Body of pancreas (tissue), 4 donors: Measurements from ENCODE around the gene NLRC3.

Experiments used
- POLR2A ChIP-seq, 3 donors: fragments of 450-650 bp; IDR thresholded peaks; one replicate each; pipeline ENCODE4 v1.6.1; 2016; ENCODE audit warnings: antibody characterized with exemption in 3 of 3, mild to moderate bottlenecking in 2 of 3
- TF ChIP-seq, protein P1 (sequence below), 7 experiments: fragments of 450-650 bp in 4 of 7; fragments of 200-600 bp in 3 of 7; sonication (generic) in 3 of 7; IDR thresholded peaks; one replicate each; pipeline ENCODE4 v1.5.1; 2016 to 2019; ENCODE audit warnings: antibody characterized with exemption in 7 of 7

- TF ChIP-seq, protein P1, sequence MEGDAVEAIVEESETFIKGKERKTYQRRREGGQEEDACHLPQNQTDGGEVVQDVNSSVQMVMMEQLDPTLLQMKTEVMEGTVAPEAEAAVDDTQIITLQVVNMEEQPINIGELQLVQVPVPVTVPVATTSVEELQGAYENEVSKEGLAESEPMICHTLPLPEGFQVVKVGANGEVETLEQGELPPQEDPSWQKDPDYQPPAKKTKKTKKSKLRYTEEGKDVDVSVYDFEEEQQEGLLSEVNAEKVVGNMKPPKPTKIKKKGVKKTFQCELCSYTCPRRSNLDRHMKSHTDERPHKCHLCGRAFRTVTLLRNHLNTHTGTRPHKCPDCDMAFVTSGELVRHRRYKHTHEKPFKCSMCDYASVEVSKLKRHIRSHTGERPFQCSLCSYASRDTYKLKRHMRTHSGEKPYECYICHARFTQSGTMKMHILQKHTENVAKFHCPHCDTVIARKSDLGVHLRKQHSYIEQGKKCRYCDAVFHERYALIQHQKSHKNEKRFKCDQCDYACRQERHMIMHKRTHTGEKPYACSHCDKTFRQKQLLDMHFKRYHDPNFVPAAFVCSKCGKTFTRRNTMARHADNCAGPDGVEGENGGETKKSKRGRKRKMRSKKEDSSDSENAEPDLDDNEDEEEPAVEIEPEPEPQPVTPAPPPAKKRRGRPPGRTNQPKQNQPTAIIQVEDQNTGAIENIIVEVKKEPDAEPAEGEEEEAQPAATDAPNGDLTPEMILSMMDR (IDR thresholded peaks at IDR 0.05): no peak
- TF ChIP-seq POLR2A (IDR thresholded peaks at IDR 0.05): no peak
Observed at GRCh38 chr16:3548445-3548844, 28.8 kb downstream of the NLRC3 start.
